Activated CD4-positive, alpha-beta T cell treated with anti-CD3 and anti-CD28 coated beads, Interleukin-2, amount 10 ng/mL, durations not matched to agents 24 days and 14 days (primary cell): ENCODE data around the gene LARP4B. TPM values are rescaled to one million over a fixed set of nuclear protein-coding genes. Genes with fewer than 3 reads are reported as not detected.

Experiments used
- DNase-seq: peaks from one replicate; pipeline ENCODE4 v3.0.0; 2022
- H3K27ac Mint-ChIP-seq: one replicate; pipeline ENCODE4 v1.8.0; 2022; ENCODE audit warnings: mild to moderate bottlenecking, mixed read lengths
- H3K27me3 Mint-ChIP-seq: one replicate; pipeline ENCODE4 v1.8.0; 2022; ENCODE audit warnings: mixed read lengths
- H3K36me3 Mint-ChIP-seq: one replicate; pipeline ENCODE4 v1.8.0; 2022; ENCODE audit warnings: low read depth, mild to moderate bottlenecking, mixed read lengths
- H3K4me1 Mint-ChIP-seq: one replicate; pipeline ENCODE4 v1.8.0; 2021; ENCODE audit warnings: mixed read lengths
- H3K4me3 Mint-ChIP-seq: one replicate; pipeline ENCODE4 v1.8.0; 2022; ENCODE audit warnings: mild to moderate bottlenecking, moderate library complexity, mixed read lengths
- H3K9me3 Mint-ChIP-seq: one replicate; pipeline ENCODE4 v1.8.0; 2021; ENCODE audit warnings: mixed read lengths
- intact Hi-C: fragments of 100-400 bp; cut with micrococcal nuclease; formaldehyde crosslinking; loops from one replicate; pipeline ENCODE4 v1.15.1; 2023
- total RNA-seq: library from RNA; stranded (reverse); gene quantifications from 2 replicates; pipeline ENCODE4 v1.2.3, GENCODE V29; 2022

The LARP4B gene
- total RNA-seq, 1 donor from 2014 or later: 169 TPM

DNA sequence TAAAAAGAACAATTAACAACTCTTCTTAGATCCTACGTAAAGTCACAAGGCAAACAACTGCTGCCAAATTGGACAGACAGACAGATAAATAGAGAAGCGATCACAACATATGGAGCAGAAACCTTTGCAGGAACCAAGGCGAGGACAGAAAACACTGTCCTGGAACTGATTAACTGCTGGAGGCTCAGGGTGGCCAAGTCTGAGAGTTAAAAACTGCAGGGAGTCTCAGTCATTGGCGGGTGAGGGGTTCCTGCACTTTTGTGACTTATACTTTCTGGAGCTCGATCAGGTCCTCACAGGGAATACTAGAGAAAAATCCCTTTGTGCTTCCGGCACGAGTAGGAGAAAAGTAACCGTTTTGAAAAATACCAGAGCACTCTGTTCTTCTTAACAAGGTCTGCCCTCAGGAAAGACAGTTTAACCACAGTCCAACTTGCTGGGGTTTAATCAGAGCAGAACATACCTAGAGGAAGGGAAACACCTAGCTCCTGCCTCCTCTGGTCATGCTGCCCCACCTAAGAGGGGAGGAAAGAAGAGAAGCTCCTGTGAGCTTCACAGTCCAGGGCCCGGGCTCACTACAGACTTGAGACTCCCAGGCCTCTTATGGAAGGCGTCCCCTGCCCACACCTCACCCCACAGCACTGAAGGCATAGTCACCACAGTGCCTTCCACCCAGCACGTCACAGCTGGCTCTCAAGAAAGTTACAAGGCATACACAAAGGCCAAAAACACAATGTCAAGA is 74.9 kb downstream of the LARP4B start:
- no peaks in the 10 kb centered on the region for H3K9me3 Mint-ChIP-seq
- peaks cover 23% of the 10 kb centered on the region for H3K4me1 Mint-ChIP-seq
- DNase-seq: no peak
- peaks cover 70% of the 10 kb centered on the region for H3K36me3 Mint-ChIP-seq
- intact Hi-C loops: no loop called here
- H3K27ac Mint-ChIP-seq: peak overlapping the region; percentile 14
- H3K27me3 Mint-ChIP-seq: no peaks in the 10 kb centered on the region
- no peak overlapping the region for H3K4me3 Mint-ChIP-seq

DNA sequence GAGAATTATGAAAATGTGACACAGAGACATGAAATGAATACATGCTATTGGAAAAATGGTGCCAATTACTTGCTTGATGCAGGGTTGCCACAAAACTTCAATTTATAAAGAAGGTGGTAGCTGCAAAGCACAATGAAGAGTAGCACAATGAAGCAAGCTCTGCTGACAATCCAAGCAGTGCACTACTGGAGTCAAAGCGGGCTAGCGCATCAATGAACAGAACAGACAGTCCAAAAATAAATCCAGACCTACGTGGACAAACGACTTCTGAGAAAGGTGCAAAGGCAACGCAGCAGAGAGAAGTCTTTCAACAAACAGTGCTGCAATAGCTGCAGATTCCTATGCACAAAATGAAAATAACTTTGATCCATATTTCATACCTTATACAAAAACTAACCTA is 75.8 kb downstream of the LARP4B start:
- Mint-ChIP-seq H3K27ac (no peak overlapping the region), H3K4me1 (peaks cover 27% of the 10 kb centered on the region), H3K36me3 (peaks cover 69% of the 10 kb centered on the region), H3K27me3 (no peaks in the 10 kb centered on the region), H3K4me3 (no peak overlapping the region), H3K9me3 (no peaks in the 10 kb centered on the region)
- intact Hi-C loops: no loop called here
- DNase-seq: no peak

DNA sequence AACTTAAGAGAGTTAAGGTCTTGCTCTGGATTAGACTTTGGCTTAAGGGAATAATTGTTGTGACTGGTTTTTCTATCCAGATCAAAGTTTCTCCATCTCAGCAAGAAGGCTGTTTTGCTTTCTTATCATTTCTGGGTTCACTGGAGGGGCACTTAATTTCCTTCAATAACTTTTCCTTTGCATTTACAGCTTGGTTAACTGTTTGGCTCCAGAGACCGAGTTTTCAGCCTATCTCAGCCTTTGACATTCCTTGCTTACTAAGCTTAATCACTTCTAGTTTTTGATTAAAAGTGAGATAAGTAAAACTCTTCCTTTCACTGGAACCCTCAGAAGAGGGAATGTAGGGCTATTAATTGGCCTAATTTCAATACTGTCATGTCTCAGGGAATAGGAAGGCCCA is 76.4 kb downstream of the LARP4B start:
- Mint-ChIP-seq H3K36me3 (peaks cover 68% of the 10 kb centered on the region), H3K27me3 (no peaks in the 10 kb centered on the region), H3K27ac (no peak overlapping the region), H3K4me3 (no peak overlapping the region), H3K9me3 (no peaks in the 10 kb centered on the region), H3K4me1 (peaks cover 27% of the 10 kb centered on the region)
- DNase-seq: no peak
- intact Hi-C loops: no loop called here

DNA sequence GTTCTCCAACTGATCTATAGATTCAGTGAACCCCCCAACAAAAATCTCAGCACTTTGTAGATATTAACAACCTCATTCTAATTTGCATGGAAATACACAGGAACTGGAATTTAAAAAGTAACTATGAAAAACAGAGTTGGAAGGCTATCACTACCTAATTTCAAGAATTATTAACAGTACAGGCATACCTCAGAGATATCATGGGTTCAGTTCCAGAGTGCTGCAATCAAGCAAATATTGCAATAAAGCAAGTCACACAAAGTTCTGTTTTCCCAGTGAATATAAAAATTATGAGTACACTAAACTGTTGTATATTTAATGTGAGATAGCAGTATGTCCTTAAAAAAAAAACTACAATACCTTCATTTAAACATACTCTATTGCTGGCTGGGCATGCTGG is 78.5 kb downstream of the LARP4B start:
- Mint-ChIP-seq H3K27me3 (no peaks in the 10 kb centered on the region), H3K4me3 (no peak overlapping the region), H3K4me1 (peaks cover 28% of the 10 kb centered on the region), H3K9me3 (peaks cover 4% of the 10 kb centered on the region), H3K36me3 (peaks cover 63% of the 10 kb centered on the region), H3K27ac (no peak overlapping the region)
- DNase-seq: no peak
- intact Hi-C loops: no loop called here

DNA sequence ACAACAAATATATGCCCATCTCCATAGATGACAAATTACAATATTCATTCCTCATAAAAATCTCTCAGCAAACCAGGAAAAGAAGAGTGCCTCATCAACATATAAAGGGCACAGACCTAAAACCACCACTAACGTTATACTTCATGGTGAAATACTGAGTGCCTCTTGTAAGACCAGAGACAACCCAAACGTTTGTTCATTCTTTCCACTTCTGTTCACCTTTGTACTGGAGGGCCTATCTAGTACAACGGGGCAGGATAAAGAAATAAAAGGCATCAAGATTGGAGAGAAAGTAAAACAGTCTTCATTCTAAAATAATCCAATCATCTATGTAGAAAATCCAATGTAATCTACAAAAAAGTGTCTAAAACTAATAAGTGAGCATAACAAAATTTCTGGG is 79.1 kb downstream of the LARP4B start:
- intact Hi-C loops: no loop called here
- Mint-ChIP-seq H3K9me3 (peaks cover 4% of the 10 kb centered on the region), H3K27me3 (no peaks in the 10 kb centered on the region), H3K4me3 (no peak overlapping the region), H3K27ac (peak overlapping the region; percentile 71), H3K4me1 (peaks cover 28% of the 10 kb centered on the region), H3K36me3 (peaks cover 64% of the 10 kb centered on the region)
- DNase-seq: no peak

DNA sequence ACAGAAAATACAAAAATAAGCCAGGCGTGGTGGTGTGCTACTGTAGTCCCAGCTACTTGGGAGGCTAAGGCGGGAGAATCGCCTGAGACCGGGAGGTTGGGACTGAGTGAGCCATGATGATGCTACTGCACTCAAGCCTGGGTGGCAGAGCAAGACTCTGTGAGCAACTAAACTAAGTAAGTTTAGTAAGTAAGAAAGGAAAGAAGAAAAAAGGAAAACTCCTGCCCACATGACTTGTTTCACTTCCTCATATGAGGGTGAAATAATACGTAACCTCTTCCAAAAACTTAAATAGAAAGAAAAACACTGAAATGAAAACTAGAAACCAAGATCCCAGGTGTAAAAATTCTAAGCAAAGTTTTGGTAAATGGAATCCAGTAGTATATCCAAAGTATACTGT is 79.6 kb downstream of the LARP4B start:
- peaks cover 66% of the 10 kb centered on the region for H3K36me3 Mint-ChIP-seq
- no peak overlapping the region for H3K4me3 Mint-ChIP-seq
- peaks cover 29% of the 10 kb centered on the region for H3K4me1 Mint-ChIP-seq
- H3K27ac Mint-ChIP-seq: peak overlapping the region; percentile 71
- no peak for DNase-seq
- no peaks in the 10 kb centered on the region for H3K27me3 Mint-ChIP-seq
- H3K9me3 Mint-ChIP-seq: peaks cover 4% of the 10 kb centered on the region
- intact Hi-C loops: no loop called here

DNA sequence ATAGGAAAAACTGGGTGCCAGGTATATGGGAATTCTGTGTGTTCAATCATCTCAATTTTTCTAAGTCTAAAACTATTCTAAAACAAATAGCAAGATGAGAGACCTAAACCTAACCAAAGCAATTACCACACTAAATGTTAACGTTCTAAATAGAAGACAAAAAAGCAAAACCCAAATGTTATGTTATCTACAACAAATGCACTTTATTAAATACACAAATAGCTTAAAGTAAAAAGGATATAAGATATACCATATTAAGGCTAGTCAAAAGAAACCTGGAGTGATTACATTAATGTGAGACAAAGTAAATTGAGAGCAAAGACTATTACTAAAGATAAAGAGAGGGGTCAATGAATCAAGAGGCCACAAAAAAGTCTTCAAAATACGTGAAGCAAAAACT is 81.4 kb downstream of the LARP4B start:
- H3K27ac Mint-ChIP-seq: no peak overlapping the region
- H3K27me3 Mint-ChIP-seq: no peaks in the 10 kb centered on the region
- H3K4me1 Mint-ChIP-seq: peaks cover 43% of the 10 kb centered on the region
- H3K4me3 Mint-ChIP-seq: no peak overlapping the region
- DNase-seq: no peak
- peaks cover 4% of the 10 kb centered on the region for H3K9me3 Mint-ChIP-seq
- intact Hi-C loops: no loop called here
- H3K36me3 Mint-ChIP-seq: peaks cover 69% of the 10 kb centered on the region

DNA sequence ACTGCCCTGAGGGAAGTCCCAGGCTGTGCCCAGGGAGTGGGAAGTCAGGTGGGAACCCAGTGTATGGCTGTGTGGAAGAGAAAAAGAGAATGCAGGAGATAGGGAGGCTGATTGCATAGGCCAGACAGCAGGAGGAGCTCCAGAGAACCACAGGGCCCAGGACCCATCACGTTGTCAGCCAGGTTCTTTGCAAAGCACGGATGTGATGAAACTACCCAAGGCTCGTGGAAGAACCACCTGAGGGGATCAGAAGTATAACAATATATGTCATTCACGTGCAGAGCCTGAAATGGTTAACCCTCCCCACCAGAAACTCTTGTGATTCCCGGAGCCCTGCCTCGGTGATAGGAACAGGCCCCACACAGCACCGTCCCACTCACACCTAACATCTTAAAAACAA is 83.6 kb downstream of the LARP4B start:
- intact Hi-C loops: no loop called here
- no peaks in the 10 kb centered on the region for H3K27me3 Mint-ChIP-seq
- peaks cover 54% of the 10 kb centered on the region for H3K4me1 Mint-ChIP-seq
- DNase-seq: no peak
- peaks cover 65% of the 10 kb centered on the region for H3K36me3 Mint-ChIP-seq
- no peak overlapping the region for H3K27ac Mint-ChIP-seq
- H3K4me3 Mint-ChIP-seq: no peak overlapping the region
- peaks cover 4% of the 10 kb centered on the region for H3K9me3 Mint-ChIP-seq

DNA sequence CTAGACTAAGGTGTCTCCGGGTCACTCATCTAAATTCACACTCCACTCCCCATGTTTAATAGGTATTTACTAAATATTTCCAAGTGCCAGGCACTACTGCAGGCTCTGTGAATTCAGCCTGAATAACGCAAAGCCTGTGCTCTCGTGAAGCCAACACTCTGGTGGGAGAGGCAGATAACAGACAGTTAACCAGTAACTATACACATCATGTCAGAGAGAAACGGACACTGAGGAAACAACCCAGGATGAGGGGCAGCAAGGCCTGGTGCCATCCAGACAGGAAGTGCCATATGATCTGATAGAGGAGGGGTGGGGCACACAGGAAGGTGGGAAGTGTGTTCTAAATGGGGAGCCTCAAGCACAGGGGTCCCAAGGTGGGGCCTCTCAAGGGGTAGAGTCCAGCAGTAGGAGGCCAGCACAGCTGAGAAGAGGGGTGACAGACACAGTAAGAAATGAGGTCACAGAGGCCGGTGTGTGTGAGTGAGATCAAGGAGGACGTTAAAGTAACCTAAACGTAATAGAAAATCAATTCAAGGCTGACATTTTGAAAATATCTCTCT is 85.3 kb downstream of the LARP4B start:
- DNase-seq: no peak
- no peaks in the 10 kb centered on the region for H3K27me3 Mint-ChIP-seq
- peaks cover 4% of the 10 kb centered on the region for H3K9me3 Mint-ChIP-seq
- intact Hi-C loops: no loop called here
- H3K27ac Mint-ChIP-seq: peak overlapping the region; percentile 65
- H3K4me1 Mint-ChIP-seq: peaks cover 40% of the 10 kb centered on the region
- H3K4me3 Mint-ChIP-seq: no peak overlapping the region
- H3K36me3 Mint-ChIP-seq: peaks cover 57% of the 10 kb centered on the region

DNA sequence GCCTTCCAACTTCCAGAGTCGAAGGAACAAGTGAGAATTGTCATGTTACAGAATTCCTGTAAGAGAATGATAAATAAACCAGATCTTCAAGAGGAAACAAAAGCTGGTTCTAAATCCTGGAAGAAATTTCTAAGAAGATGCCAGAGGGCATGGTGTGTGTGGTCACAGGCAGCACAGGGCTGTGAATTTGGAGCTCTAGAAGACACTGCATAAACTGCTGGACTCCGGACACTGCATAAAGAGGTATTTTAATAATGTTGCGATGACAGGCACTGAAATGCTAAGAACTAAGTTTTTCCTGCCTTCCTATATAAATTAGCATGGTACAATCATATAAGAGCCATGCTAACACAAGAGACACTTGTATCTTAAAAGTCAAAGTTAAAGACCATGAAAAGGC is 86.0 kb downstream of the LARP4B start:
- DNase-seq: no peak
- Mint-ChIP-seq H3K27ac (peak overlapping the region; percentile 65), H3K27me3 (no peaks in the 10 kb centered on the region), H3K4me3 (no peak overlapping the region), H3K4me1 (peaks cover 40% of the 10 kb centered on the region), H3K9me3 (peaks cover 4% of the 10 kb centered on the region), H3K36me3 (peaks cover 57% of the 10 kb centered on the region)
- intact Hi-C loops: no loop called here

DNA sequence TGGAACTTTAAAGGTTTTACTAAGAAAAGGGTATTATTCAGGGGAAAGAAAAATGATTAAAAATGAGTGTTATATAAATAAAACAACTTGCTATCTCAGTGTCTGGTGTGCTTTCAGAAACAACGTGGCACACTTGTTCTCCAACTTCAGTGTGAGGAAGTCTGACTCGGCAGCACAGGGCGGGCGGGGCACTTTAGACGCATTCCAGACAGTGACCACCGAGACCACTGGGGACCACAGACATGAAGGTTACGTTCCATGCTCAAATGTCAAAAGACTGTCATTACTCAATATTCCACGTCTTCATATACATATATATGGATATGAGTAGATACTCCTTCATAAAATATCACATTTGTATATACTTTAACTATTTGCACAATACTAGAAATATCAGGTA is 87.0 kb downstream of the LARP4B start:
- H3K36me3 Mint-ChIP-seq: peaks cover 53% of the 10 kb centered on the region
- intact Hi-C loops: no loop called here
- peaks cover 40% of the 10 kb centered on the region for H3K4me1 Mint-ChIP-seq
- H3K27me3 Mint-ChIP-seq: no peaks in the 10 kb centered on the region
- peak overlapping the region; percentile 41 for H3K27ac Mint-ChIP-seq
- no peak overlapping the region for H3K4me3 Mint-ChIP-seq
- peaks cover 4% of the 10 kb centered on the region for H3K9me3 Mint-ChIP-seq
- DNase-seq: no peak

DNA sequence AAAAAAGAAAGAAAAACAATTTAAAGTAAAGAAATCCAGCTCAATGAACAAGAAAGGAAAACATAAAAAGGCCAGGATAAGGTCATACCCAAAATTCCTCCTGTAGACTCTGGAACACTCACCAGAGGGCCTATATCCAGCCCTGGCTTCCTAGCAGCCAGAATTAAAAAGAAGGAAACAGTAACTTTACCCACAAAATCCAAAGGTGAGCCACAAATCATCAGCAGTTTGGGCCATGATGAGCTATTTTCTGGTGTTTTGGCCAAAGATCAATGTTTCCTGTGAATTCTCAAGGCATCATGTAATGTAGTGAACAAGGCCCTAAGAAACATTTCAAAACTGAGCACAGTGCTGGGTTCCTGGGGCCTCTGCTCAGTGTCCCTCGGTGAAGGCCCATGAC is 87.8 kb downstream of the LARP4B start:
- Mint-ChIP-seq H3K4me1 (peaks cover 36% of the 10 kb centered on the region), H3K4me3 (no peak overlapping the region), H3K9me3 (no peaks in the 10 kb centered on the region), H3K27me3 (no peaks in the 10 kb centered on the region), H3K27ac (no peak overlapping the region), H3K36me3 (peaks cover 52% of the 10 kb centered on the region)
- intact Hi-C loops: no loop called here
- no peak for DNase-seq

DNA sequence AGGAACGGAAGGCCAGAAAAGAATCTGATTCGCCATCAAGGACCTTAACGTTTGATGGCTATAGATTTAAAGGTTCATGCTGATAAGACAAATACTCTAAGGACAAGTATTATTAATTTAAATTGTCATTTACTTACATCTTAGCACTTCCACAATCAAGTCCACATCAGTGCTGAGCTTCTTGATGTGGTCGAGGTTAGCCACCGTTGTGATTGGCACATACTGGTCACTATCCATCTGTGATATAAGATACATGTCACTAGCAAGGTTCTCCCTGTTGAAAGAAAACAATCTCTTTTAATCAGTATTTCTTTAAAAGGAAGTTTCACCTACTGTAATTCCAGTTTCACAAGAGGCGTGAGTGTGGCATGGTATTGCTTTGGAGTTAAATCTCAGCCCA is 88.7 kb downstream of the LARP4B start:
- no peak for DNase-seq
- H3K36me3 Mint-ChIP-seq: peaks cover 54% of the 10 kb centered on the region
- peaks cover 38% of the 10 kb centered on the region for H3K4me1 Mint-ChIP-seq
- no peaks in the 10 kb centered on the region for H3K27me3 Mint-ChIP-seq
- no peak overlapping the region for H3K27ac Mint-ChIP-seq
- intact Hi-C loops: no loop called here
- H3K9me3 Mint-ChIP-seq: no peaks in the 10 kb centered on the region
- H3K4me3 Mint-ChIP-seq: no peak overlapping the region

DNA sequence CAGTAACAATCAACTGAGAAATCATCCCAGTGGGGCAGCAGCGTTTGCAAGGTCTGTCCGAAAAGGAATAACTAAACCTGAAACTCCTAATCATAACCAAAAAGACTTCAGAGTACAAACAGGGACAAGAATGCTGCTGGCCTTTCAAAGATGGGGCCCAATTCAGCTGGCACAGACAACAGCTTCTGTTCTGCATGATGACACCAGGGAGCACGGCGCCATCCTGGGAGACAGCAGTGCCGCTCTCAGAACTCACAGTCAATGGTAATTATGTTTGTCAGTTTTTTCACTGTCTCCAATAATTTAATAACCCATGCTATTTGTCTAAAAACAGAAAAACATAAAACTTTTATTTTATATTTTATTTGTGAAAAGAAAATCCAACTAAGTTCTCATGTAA is 90.0 kb downstream of the LARP4B start:
- peaks cover 51% of the 10 kb centered on the region for H3K36me3 Mint-ChIP-seq
- no peaks in the 10 kb centered on the region for H3K9me3 Mint-ChIP-seq
- H3K4me1 Mint-ChIP-seq: peaks cover 31% of the 10 kb centered on the region

More for the DNA sequence above, 90.0 kb downstream of the LARP4B start:
- H3K4me3 Mint-ChIP-seq: no peak overlapping the region
- H3K27me3 Mint-ChIP-seq: no peaks in the 10 kb centered on the region
- intact Hi-C loops: no loop called here
- DNase-seq: no peak
- H3K27ac Mint-ChIP-seq: no peak overlapping the region
